ENCODE measurements around the gene EEF1A1. TPM values are rescaled to one million over a fixed set of nuclear protein-coding genes. Genes with fewer than 3 reads are reported as not detected.
"Not testable (repeated sequence)": the region's sequence is repeated elsewhere in the genome, so short reads cannot be mapped to it uniquely, and the experiment has no call there.

EEF1A1 gene
- total RNA-seq, 1 donor from 2014 or later = 8,108 TPM

DNA sequence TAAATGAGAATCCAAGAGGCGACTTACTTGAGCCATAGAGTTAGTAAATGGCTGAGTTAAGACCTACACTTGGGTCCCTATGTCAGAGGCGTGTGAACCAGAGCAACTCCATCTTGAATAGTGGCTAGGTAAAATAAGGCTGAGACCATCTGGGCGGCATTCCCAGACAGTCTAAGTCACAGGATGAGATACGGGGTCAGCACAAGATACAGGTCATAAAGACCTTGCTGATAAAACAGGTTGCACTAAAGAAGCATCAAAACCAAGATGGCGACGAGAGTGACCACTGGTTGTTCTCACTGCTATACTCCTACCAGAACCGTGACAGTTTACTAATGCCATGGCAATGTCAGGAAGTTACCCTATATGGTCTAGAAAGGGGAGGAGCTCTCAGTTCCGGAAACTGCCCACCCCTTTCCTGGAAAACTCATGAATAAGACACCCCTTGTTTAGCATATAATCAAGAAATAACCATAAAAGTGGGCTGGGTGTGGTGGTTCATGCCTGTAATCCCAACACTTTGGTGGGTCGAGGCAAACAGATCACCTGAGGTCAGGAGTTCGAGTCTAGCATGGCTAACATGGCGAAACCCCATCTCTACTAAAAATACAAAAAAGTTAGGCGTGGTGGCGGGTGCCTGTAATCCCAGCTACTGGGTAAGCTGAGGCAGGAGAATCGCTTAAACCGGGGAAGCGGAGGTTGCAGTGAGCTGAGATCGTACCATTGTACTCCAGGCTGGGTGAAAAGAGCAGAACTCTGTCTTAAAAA is 43.9 kb upstream of the EEF1A1 start:
- H3K36me3 ChIP-seq = no peaks in the 10 kb centered on the region
- intact Hi-C loops (cut with DNase I) = no loop called here
- no peak for TF ChIP-seq POLR2AphosphoS5 (IDR thresholded peaks at IDR 0.05; ENCODE audit: insufficient read depth in 1 of 2, low read depth in 1 of 2)
- TF ChIP-seq POLR2A (IDR thresholded peaks at IDR 0.05) = no peak
- TF ChIP-seq, protein P1, sequence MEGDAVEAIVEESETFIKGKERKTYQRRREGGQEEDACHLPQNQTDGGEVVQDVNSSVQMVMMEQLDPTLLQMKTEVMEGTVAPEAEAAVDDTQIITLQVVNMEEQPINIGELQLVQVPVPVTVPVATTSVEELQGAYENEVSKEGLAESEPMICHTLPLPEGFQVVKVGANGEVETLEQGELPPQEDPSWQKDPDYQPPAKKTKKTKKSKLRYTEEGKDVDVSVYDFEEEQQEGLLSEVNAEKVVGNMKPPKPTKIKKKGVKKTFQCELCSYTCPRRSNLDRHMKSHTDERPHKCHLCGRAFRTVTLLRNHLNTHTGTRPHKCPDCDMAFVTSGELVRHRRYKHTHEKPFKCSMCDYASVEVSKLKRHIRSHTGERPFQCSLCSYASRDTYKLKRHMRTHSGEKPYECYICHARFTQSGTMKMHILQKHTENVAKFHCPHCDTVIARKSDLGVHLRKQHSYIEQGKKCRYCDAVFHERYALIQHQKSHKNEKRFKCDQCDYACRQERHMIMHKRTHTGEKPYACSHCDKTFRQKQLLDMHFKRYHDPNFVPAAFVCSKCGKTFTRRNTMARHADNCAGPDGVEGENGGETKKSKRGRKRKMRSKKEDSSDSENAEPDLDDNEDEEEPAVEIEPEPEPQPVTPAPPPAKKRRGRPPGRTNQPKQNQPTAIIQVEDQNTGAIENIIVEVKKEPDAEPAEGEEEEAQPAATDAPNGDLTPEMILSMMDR (IDR thresholded peaks at IDR 0.05) = no peak
- H3K27ac ChIP-seq = no peak overlapping the region
- DNase-seq (ENCODE audit: extremely low spot score in 2 of 2) = no peak
- H3K9me3 ChIP-seq = no peaks in the 10 kb centered on the region
- H3K4me3 ChIP-seq = no peak overlapping the region
- H3K27me3 ChIP-seq = no peaks in the 10 kb centered on the region
- peaks cover 11% of the 10 kb centered on the region for H3K4me1 ChIP-seq

DNA sequence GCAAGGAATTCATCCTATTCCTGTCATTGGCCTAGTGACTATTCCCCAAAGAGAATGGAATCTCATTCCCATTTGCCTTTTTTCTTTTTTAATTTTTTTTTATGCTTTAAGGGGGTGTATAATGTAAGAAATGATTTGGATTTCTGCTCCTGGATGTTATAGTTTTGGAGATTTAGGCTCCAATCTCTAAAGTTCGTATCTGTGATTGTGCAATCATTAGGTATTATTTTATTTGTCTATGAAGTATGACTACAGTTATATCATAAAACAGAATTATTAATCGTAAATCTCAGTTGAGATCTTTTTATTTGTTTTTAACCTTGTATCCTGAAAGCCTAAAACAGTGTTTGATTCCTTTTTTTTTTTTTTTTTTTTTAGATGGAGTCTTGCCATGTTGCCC is 41.7 kb upstream of the EEF1A1 start:
- no peaks in the 10 kb centered on the region for H3K9me3 ChIP-seq
- intact Hi-C loops (cut with DNase I) = no loop called here
- TF ChIP-seq, protein P1 (IDR thresholded peaks at IDR 0.05) = no peak
- no peak for TF ChIP-seq POLR2A (IDR thresholded peaks at IDR 0.05)
- TF ChIP-seq POLR2AphosphoS5 (IDR thresholded peaks at IDR 0.05; ENCODE audit: insufficient read depth in 1 of 2, low read depth in 1 of 2) = no peak
- H3K4me3 ChIP-seq = no peak overlapping the region
- H3K27me3 ChIP-seq = no peaks in the 10 kb centered on the region
- H3K36me3 ChIP-seq = no peaks in the 10 kb centered on the region
- DNase-seq (ENCODE audit: extremely low spot score in 2 of 2) = no peak
- H3K27ac ChIP-seq = no peak overlapping the region
- H3K4me1 ChIP-seq = peaks cover 11% of the 10 kb centered on the region

DNA sequence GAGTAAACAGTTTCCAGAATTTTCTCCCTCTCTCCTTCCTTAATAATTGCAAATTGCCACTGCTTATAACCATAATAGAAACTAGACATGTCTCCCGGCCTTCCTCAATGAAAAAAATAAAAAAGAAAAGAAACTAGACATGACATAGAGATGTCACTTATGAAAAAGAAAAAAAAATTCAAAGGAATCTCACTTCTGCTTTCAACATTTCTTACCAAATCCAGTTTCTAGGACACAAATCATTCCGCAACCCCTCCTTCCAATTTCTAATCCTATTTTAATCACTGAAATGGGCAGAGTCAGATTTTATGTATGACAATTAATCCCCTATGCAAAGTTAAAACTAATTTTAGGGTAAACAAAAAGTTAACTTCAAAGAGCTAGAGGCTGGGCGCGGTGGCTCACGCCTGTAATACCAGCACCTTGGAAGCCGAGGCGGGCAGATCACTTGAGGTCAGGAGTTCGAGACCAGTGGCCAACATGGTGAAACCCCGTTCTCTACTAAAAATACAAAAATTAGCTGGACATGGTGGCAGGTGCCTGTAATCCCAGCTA is 40.1 kb upstream of the EEF1A1 start:
- intact Hi-C loops (cut with DNase I) = no loop called here
- no peak overlapping the region for H3K27ac ChIP-seq
- H3K9me3 ChIP-seq = no peaks in the 10 kb centered on the region
- no peak overlapping the region for H3K4me3 ChIP-seq
- H3K36me3 ChIP-seq = no peaks in the 10 kb centered on the region
- H3K4me1 ChIP-seq = no peaks in the 10 kb centered on the region
- no peak for DNase-seq (ENCODE audit: extremely low spot score in 2 of 2)
- no peak for TF ChIP-seq POLR2A (IDR thresholded peaks at IDR 0.05)
- TF ChIP-seq, protein P1 (IDR thresholded peaks at IDR 0.05) = no peak
- no peaks in the 10 kb centered on the region for H3K27me3 ChIP-seq

DNA sequence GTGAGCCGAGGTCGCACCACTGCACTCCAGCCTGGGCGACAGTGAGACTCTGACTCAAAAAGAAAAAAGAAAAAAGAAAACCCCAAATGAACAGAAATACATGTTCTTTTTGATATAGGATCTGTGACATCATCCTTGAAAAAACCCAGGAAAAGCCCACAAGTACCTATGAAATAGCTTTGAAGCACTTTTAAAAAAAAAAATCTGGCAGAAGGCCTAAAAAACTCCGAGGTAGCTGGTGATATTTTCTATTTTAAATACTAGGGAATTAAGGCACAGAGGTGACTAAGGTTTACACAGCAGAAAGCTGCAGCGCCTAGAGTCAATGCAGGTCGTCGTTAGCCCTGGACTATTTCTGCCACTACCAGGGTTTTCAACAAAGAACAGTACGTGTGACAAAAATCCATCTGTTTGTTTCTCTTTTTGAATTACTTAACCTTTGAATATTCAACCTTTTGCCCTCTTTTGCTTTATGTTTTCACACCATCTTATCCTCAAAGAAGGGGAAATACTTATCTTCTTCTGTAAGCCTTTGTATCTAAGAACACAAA is 39.4 kb upstream of the EEF1A1 start:
- TF ChIP-seq POLR2AphosphoS5 (IDR thresholded peaks at IDR 0.05; ENCODE audit: insufficient read depth in 1 of 2, low read depth in 1 of 2) = no peak
- TF ChIP-seq, protein P1 (IDR thresholded peaks at IDR 0.05) = no peak
- TF ChIP-seq POLR2A (IDR thresholded peaks at IDR 0.05) = no peak
- H3K36me3 ChIP-seq = no peaks in the 10 kb centered on the region
- no peaks in the 10 kb centered on the region for H3K4me1 ChIP-seq

DNA sequence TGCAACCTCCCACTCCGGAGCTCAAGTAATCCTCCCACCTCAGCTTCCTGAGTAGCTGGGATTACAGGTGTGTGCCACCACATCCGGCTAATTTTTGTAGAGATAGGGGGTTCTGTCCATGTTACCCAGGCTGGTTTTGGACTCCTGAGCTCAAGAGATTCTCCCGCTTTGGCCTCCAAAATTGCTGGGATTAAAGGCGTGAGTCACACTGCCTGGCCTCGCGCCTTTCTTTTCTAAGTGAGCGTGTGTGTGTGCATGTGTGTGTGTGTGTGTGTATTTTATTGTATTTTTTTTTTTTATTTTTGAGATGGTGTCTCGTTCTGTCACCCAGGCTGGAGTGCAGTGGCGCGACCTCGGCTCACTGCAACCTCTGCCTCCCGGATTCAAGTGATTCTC is 38.6 kb upstream of the EEF1A1 start:
- not testable (repeated sequence) for H3K4me1 ChIP-seq

More for the DNA sequence above, 39.4 kb upstream of the EEF1A1 start:
- H3K9me3 ChIP-seq = no peaks in the 10 kb centered on the region
- intact Hi-C loops (cut with DNase I) = no loop called here
- H3K4me3 ChIP-seq = no peak overlapping the region
- H3K27me3 ChIP-seq = no peaks in the 10 kb centered on the region
- no peak overlapping the region for H3K27ac ChIP-seq
- DNase-seq (ENCODE audit: extremely low spot score in 2 of 2) = no peak

More for the DNA sequence above, 38.6 kb upstream of the EEF1A1 start:
- DNase-seq (ENCODE audit: extremely low spot score in 2 of 2); H3K4me3 ChIP-seq; H3K9me3 ChIP-seq; H3K27me3 ChIP-seq; intact Hi-C loops (cut with DNase I); H3K36me3 ChIP-seq; H3K27ac ChIP-seq: not testable (repeated sequence)
